IMR-90 (cell line): Measurements from ENCODE around the gene LRRC2. TPM values are rescaled to one million over a fixed set of nuclear protein-coding genes. Genes with fewer than 3 reads are reported as not detected.
"Not testable (repeated sequence)": the region's sequence is repeated elsewhere in the genome, so short reads cannot be mapped to it uniquely, and the experiment has no call there.

Source experiments
- ATAC-seq: fragments of 200-7000 bp; cut with Tn5 transposase; 2 replicates; pipeline ENCODE4 v1.9.1; 2020; ENCODE audit warnings: low read depth, mild to moderate bottlenecking, moderate library complexity
- BruUV-seq: library from RNA; stranded (reverse); fragments of 400-500 nt; replicated peaks from 2 replicates; lab custom pipeline; 2021; lab: Mats Ljungman, UMichigan
- CTCF ChIA-PET: fragments of 300-600 bp; formaldehyde crosslinking; extraction: SDS; loops from one replicate; lab custom pipeline; 2021; ENCODE audit warnings: antibody characterized with exemption; lab: Yijun Ruan, JAX
- POLR2A ChIA-PET: fragments of 300-600 bp; sonication (Branson Sonifier 250); formaldehyde crosslinking; loops from one replicate; lab custom pipeline; 2022; ENCODE audit warnings: antibody characterized with exemption; ENCODE audit not compliant: unreplicated experiment; lab: Charles Lee
- DNase-seq: peaks from one replicate; pipeline ENCODE4 v3.0.0; 2013
- H2AFZ ChIP-seq: replicated peaks from 2 replicates; pipeline ENCODE3; 2013; ENCODE audit warnings: low read length, mild to moderate bottlenecking; ENCODE audit not compliant: poor library complexity
- H2AK5ac ChIP-seq: 2 replicates; pipeline ENCODE4 v1.6.1; 2013; ENCODE audit warnings: low read depth, low read length, inconsistent platforms
- H2AK9ac ChIP-seq: replicated peaks from 2 replicates; pipeline ENCODE3; 2013; ENCODE audit warnings: mild to moderate bottlenecking, low read depth, low read length, moderate library complexity; ENCODE audit not compliant: poor library complexity
- H2BK120ac ChIP-seq: 2 replicates; pipeline ENCODE4 v1.6.1; 2013; ENCODE audit warnings: low read depth, low read length, inconsistent platforms
- H2BK15ac ChIP-seq: 3 replicates; pipeline ENCODE4 v1.6.1; 2013; ENCODE audit warnings: low read depth, low read length, inconsistent platforms
- H2BK20ac ChIP-seq: 2 replicates; pipeline ENCODE4 v1.6.1; 2013; ENCODE audit warnings: low read depth, mild to moderate bottlenecking, inconsistent platforms, low read length, moderate library complexity
- H2BK5ac ChIP-seq: 2 replicates; pipeline ENCODE4 v1.6.1; 2013; ENCODE audit warnings: mild to moderate bottlenecking, low read depth, low read length, inconsistent platforms; ENCODE audit not compliant: poor library complexity, severe bottlenecking
- H3K14ac ChIP-seq: replicated peaks from 2 replicates; pipeline ENCODE4 v1.6.1; 2013; ENCODE audit warnings: low read depth, low read length, inconsistent platforms
- H3K18ac ChIP-seq: 2 replicates; pipeline ENCODE4 v1.6.1; 2013; ENCODE audit warnings: low read depth, low read length, control low read depth
- H3K23ac ChIP-seq: 2 replicates; pipeline ENCODE4 v1.6.1; 2013; ENCODE audit warnings: low read depth, low read length, inconsistent platforms
- H3K27ac ChIP-seq: 2 replicates; pipeline ENCODE4 v1.5.1; 2013; ENCODE audit warnings: mild to moderate bottlenecking, control low read depth, low read length; ENCODE audit not compliant: insufficient read depth
- H3K27me3 ChIP-seq: 2 replicates; pipeline ENCODE4 v1.6.1; 2013; ENCODE audit warnings: low read length; ENCODE audit not compliant: control insufficient read depth, insufficient read depth
- H3K36me3 ChIP-seq: 2 replicates; pipeline ENCODE4 v1.6.1; 2013; ENCODE audit warnings: low read length, mixed read lengths; ENCODE audit not compliant: control insufficient read depth, insufficient read depth
- H3K4ac ChIP-seq: 2 replicates; pipeline ENCODE4 v1.6.1; 2013; ENCODE audit warnings: low read depth, low read length, inconsistent platforms
- H3K4me1 ChIP-seq: 2 replicates; pipeline ENCODE4 v1.6.1; 2013; ENCODE audit warnings: low read length, mixed read lengths; ENCODE audit not compliant: control insufficient read depth, insufficient read depth
- H3K4me2 ChIP-seq: 2 replicates; pipeline ENCODE4 v1.6.1; 2013; ENCODE audit warnings: low read depth, mild to moderate bottlenecking, control low read depth, low read length, moderate library complexity
- H3K4me3 ChIP-seq: 2 replicates; pipeline ENCODE4 v1.5.1; 2013; ENCODE audit warnings: low read depth, mild to moderate bottlenecking, control low read depth, low read length, moderate library complexity; ENCODE audit not compliant: insufficient read depth
- H3K56ac ChIP-seq: 2 replicates; pipeline ENCODE4 v1.6.1; 2013; ENCODE audit warnings: low read length, inconsistent platforms; ENCODE audit not compliant: insufficient read depth; ENCODE audit errors: extremely low read depth
- H3K79me1 ChIP-seq, 2 experiments: 2 replicates each; pipeline ENCODE4 v1.6.1; 2013; ENCODE audit warnings: low read length in 2 of 2, inconsistent platforms in 1 of 2, low read depth in 1 of 2
- H3K9ac ChIP-seq: 2 replicates; pipeline ENCODE4 v1.6.1; 2013; ENCODE audit warnings: low read depth, low read length, control low read depth
- H3K9me1 ChIP-seq: 2 replicates; pipeline ENCODE4 v1.6.1; 2013; ENCODE audit warnings: low read length, inconsistent platforms; ENCODE audit not compliant: insufficient read depth
- H3K9me3 ChIP-seq: 2 replicates; pipeline ENCODE4 v1.6.1; 2013; ENCODE audit warnings: low read length; ENCODE audit not compliant: control insufficient read depth, insufficient read depth
- H4K20me1 ChIP-seq: 2 replicates; pipeline ENCODE4 v1.6.1; 2013; ENCODE audit warnings: low read length, inconsistent platforms; ENCODE audit not compliant: insufficient read depth
- H4K5ac ChIP-seq: 2 replicates; pipeline ENCODE4 v1.6.1; 2013; ENCODE audit warnings: mild to moderate bottlenecking, low read depth, low read length, control low read depth
- H4K8ac ChIP-seq, 2 experiments: 2 replicates each; pipeline ENCODE4 v1.6.1; 2013; ENCODE audit warnings: low read depth in 2 of 2, low read length in 2 of 2, control low read depth in 1 of 2, inconsistent platforms in 1 of 2
- H4K91ac ChIP-seq: 2 replicates; pipeline ENCODE4 v1.6.1; 2013; ENCODE audit warnings: low read depth, low read length, inconsistent platforms; ENCODE audit not compliant: insufficient read depth
- BHLHE40 ChIP-seq: fragments of 150-350 bp; IDR thresholded peaks from 2 replicates; pipeline ENCODE4 v1.6.1; 2016; ENCODE audit warnings: mild to moderate bottlenecking, low read depth, low read length
- CEBPB ChIP-seq: IDR thresholded peaks from 2 replicates; pipeline ENCODE4 v1.6.1; 2012; ENCODE audit warnings: low read depth, low read length, improper control_type of control experiment
- WGBS, 2 experiments: methylation state at CpG; one replicate each; pipeline versions ENCODE4 v1.1.5 to v1.1.7; 2013; ENCODE audit warnings: missing lambda C conversion rate in 2 of 2; ENCODE audit not compliant: insufficient read length in 1 of 2; ENCODE audit errors: extremely low coverage in 2 of 2; 5-methylcytosine and 5-hydroxymethylcytosine counted together
- dilution Hi-C: fragments of 300-500 bp; cut with HindIII; formaldehyde crosslinking; loops from one replicate; pipeline ENCODE4 v1.14.3; 2018; ENCODE audit warnings: low sequenced_read_pairs; ENCODE audit not compliant: unreplicated experiment
- in situ Hi-C: fragments of 300-500 bp; cut with MboI; formaldehyde crosslinking; loops from 3 replicates; pipeline ENCODE4 v1.14.3; 2019; ENCODE audit warnings: low sequenced_read_pairs, inconsistent platforms, mixed read lengths
- intact Hi-C: fragments of 100-400 bp; cut with micrococcal nuclease; formaldehyde crosslinking; loops from 2 replicates; pipeline ENCODE4 v1.10.0; 2022
- polyA plus RNA-seq, 3 experiments: library from polyadenylated mRNA; depleted of rRNA; stranded (reverse); fragments of >200 nt; gene quantifications; 2 replicates each; pipeline ENCODE4 v1.2.3, GENCODE V29; 2012; ENCODE audit warnings: low replicate concordance in 1 of 3
- total RNA-seq: library from RNA; depleted of rRNA; stranded (reverse); fragments of >200 nt; gene quantifications from 2 replicates; pipeline ENCODE4 v1.2.3, GENCODE V29; 2012

Gene LRRC2
- total and polyA plus RNA-seq, 2 of the 4 experiments (the other 2 are of a cell fraction), result 2.9 to 4.1 TPM

GRCh38 chr3:46593274-46593862 is 27.3 kb upstream of the LRRC2 start:
- no peak overlapping the region for H2AK5ac ChIP-seq
- no peak overlapping the region for H2BK5ac ChIP-seq
- H3K18ac ChIP-seq, result no peak overlapping the region
- no peak for ATAC-seq
- no peak overlapping the region for H2BK20ac ChIP-seq
- no peak overlapping the region for H3K4me2 ChIP-seq
- no peaks in the 10 kb centered on the region for H3K4me1 ChIP-seq
- 100% methylated on average over 1 of the region's 14 CpGs; no CpG with 5 or more reads in 1 of the 2 experiments for WGBS, 2 experiments
- no peaks in the 10 kb centered on the region for H3K36me3 ChIP-seq
- DNase-seq, result no peak
- H3K9me3 ChIP-seq, result no peaks in the 10 kb centered on the region
- H3K4me3 ChIP-seq, result no peak overlapping the region
- H3K4ac ChIP-seq, result no peak overlapping the region
- POLR2A ChIA-PET, result no interaction called here
- intact Hi-C loops, result no loop called here
- no peak overlapping the region for H4K8ac ChIP-seq
- peaks cover 2% of the 10 kb centered on the region; the same call in 1 of the 2 replicates for H3K27me3 ChIP-seq
- TF ChIP-seq BHLHE40 (no peak), CEBPB (peak; percentile 53)
- no peak overlapping the region for H3K56ac ChIP-seq
- no peak overlapping the region for H3K23ac ChIP-seq
- CTCF ChIA-PET, result interaction anchor here (0.9 kb wide), 1 partner anchor 105 kb away, joined by 3 read pairs; no protein-coding TSS in a partner anchor
- no peak overlapping the region for H3K14ac ChIP-seq
- in situ Hi-C loops, result no loop called here
- H4K5ac ChIP-seq, result no peak overlapping the region
- no peak overlapping the region for H3K27ac ChIP-seq
- BruUV-seq, result no TSS peak
- H4K91ac ChIP-seq, result no peak overlapping the region
- H3K9ac ChIP-seq, result no peak overlapping the region
- H3K9me1 ChIP-seq, result no peaks in the 10 kb centered on the region
- H2AFZ ChIP-seq, result no peak overlapping the region
- no peaks in the 10 kb centered on the region for H3K79me1 ChIP-seq
- H2BK15ac ChIP-seq, result no peak overlapping the region
- dilution Hi-C loops, result no loop called here
- no peak overlapping the region for H2BK120ac ChIP-seq
- H4K20me1 ChIP-seq, result no peaks in the 10 kb centered on the region
- H2AK9ac ChIP-seq, result no peak overlapping the region

- H2BK20ac ChIP-seq, H3K9me3 ChIP-seq, H3K14ac ChIP-seq, H3K4ac ChIP-seq, intact Hi-C loops, H3K56ac ChIP-seq, H2AK9ac ChIP-seq, in situ Hi-C loops, H3K27ac ChIP-seq, H2BK5ac ChIP-seq, H3K9me1 ChIP-seq, H2AFZ ChIP-seq, dilution Hi-C loops, DNase-seq, H3K4me2 ChIP-seq, H3K23ac ChIP-seq, H2BK15ac ChIP-seq, H4K91ac ChIP-seq, H2BK120ac ChIP-seq, H4K20me1 ChIP-seq, H3K18ac ChIP-seq, H4K5ac ChIP-seq, H4K8ac ChIP-seq, H3K4me3 ChIP-seq, ATAC-seq, H3K9ac ChIP-seq, CTCF ChIA-PET, H3K4me1 ChIP-seq, H3K79me1 ChIP-seq, H3K36me3 ChIP-seq, BruUV-seq, H2AK5ac ChIP-seq: not testable (repeated sequence)
- POLR2A ChIA-PET, result interaction anchor here (0.6 kb wide), 2 partner anchors 11 to 15 kb away, joined by 3 to 4 read pairs; no protein-coding TSS in a partner anchor
- WGBS, 2 experiments, result 70% methylated on average over 2 of the region's 3 CpGs; no CpG with 5 or more reads in 1 of the 2 experiments
- H3K27me3 ChIP-seq, result peaks cover 15% of the 10 kb centered on the region
Measured at GRCh38 chr3:46587268-46587667, 21.2 kb upstream of the LRRC2 start.
